ENCODE data around the gene KIRREL3.

Gene KIRREL3

GRCh38 chr11:126624506-126624905 is 376.1 kb downstream of the KIRREL3 start:
- peak; percentile 32 for DNase-seq

- no peak for DNase-seq
Measured at GRCh38 chr11:126619516-126619915, 381.1 kb downstream of the KIRREL3 start.

GRCh38 chr11:126615845-126616244 is 384.7 kb downstream of the KIRREL3 start:
- no peak for DNase-seq

GRCh38 chr11:126613272-126613671 is 387.3 kb downstream of the KIRREL3 start:
- no peak for DNase-seq

GRCh38 chr11:126612671-126613070 is 387.9 kb downstream of the KIRREL3 start:
- no peak for DNase-seq

- no peak for DNase-seq
Measured at GRCh38 chr11:126611438-126611837, 389.1 kb downstream of the KIRREL3 start.

GRCh38 chr11:126608658-126609057 is 391.9 kb downstream of the KIRREL3 start:
- no peak for DNase-seq

- peak; percentile 60 for DNase-seq
Measured at GRCh38 chr11:126607776-126608541, 392.6 kb downstream of the KIRREL3 start.

GRCh38 chr11:126607374-126607773 is 393.2 kb downstream of the KIRREL3 start:
- peak; percentile 76 for DNase-seq

GRCh38 chr11:126606484-126606883 is 394.1 kb downstream of the KIRREL3 start:
- DNase-seq: no peak

GRCh38 chr11:126604461-126604860 is 396.1 kb downstream of the KIRREL3 start:
- no peak for DNase-seq

GRCh38 chr11:126603486-126603885 is 397.1 kb downstream of the KIRREL3 start:
- no peak for DNase-seq

- DNase-seq: no peak
Measured at GRCh38 chr11:126602993-126603392, 397.6 kb downstream of the KIRREL3 start.

- no peak for DNase-seq
Measured at GRCh38 chr11:126602349-126602940, 398.1 kb downstream of the KIRREL3 start.

GRCh38 chr11:126601550-126602215 is 398.9 kb downstream of the KIRREL3 start:
- DNase-seq: no peak

GRCh38 chr11:126601136-126601535 is 399.4 kb downstream of the KIRREL3 start:
- peak; percentile 84 for DNase-seq

- no peak for DNase-seq
Measured at GRCh38 chr11:126599217-126599897, 401.2 kb downstream of the KIRREL3 start.

- DNase-seq: no peak
Measured at GRCh38 chr11:126598344-126599216, 402.0 kb downstream of the KIRREL3 start.

- no peak for DNase-seq
Measured at GRCh38 chr11:126597041-126597440, 403.5 kb downstream of the KIRREL3 start.

- no peak for DNase-seq
Measured at GRCh38 chr11:126596474-126596873, 404.1 kb downstream of the KIRREL3 start.

- DNase-seq: no peak
Measured at GRCh38 chr11:126595560-126595959, 405.0 kb downstream of the KIRREL3 start.

- peak; percentile 84 for DNase-seq
Measured at GRCh38 chr11:126594921-126595367, 405.6 kb downstream of the KIRREL3 start.
